ENCODE data around the gene SPATA31D3.
"Not testable (repeated sequence)": the region's sequence is repeated elsewhere in the genome, so short reads cannot be mapped to it uniquely, and the experiment has no call there.

SPATA31D3 gene

GRCh38 chr9:81943393-81943792, at the start of gene SPATA31D3:
Gene SPATA31D3, plus strand, starts transcription at chr9:81943500. Its CDS starts 86 bp downstream, at chr9:81943586.
- DNase-seq, result not testable (repeated sequence)

GRCh38 chr9:81893929-81894328, 49.4 kb upstream of the SPATA31D3 start:
- no peak for DNase-seq

GRCh38 chr9:81894891-81895290, 48.4 kb upstream of the SPATA31D3 start:
- DNase-seq, result no peak

- DNase-seq, result no peak
Measured at GRCh38 chr9:81896070-81896469, 47.2 kb upstream of the SPATA31D3 start.

GRCh38 chr9:81898851-81899250, 44.4 kb upstream of the SPATA31D3 start:
- no peak for DNase-seq

GRCh38 chr9:81902196-81902595, 41.1 kb upstream of the SPATA31D3 start:
- no peak for DNase-seq

- DNase-seq, result no peak
Measured at GRCh38 chr9:81902626-81903025, 40.7 kb upstream of the SPATA31D3 start.

GRCh38 chr9:81906671-81907070, 36.6 kb upstream of the SPATA31D3 start:
- no peak for DNase-seq

- DNase-seq, result no peak
Measured at GRCh38 chr9:81912135-81912534, 31.2 kb upstream of the SPATA31D3 start.

- no peak for DNase-seq
Measured at GRCh38 chr9:81915801-81916505, 27.3 kb upstream of the SPATA31D3 start.

GRCh38 chr9:81918507-81918906, 24.8 kb upstream of the SPATA31D3 start:
- DNase-seq, result not testable (repeated sequence)

- DNase-seq, result not testable (repeated sequence)
Measured at GRCh38 chr9:81928305-81928704, 15.0 kb upstream of the SPATA31D3 start, which contains the start of gene SPATA31D4. Gene SPATA31D4, plus strand, starts transcription at chr9:81928428. Its CDS starts 86 bp downstream, at chr9:81928514.

- not testable (repeated sequence) for DNase-seq
Measured at GRCh38 chr9:81930147-81930546, 13.2 kb upstream of the SPATA31D3 start.

- not testable (repeated sequence) for DNase-seq
Measured at GRCh38 chr9:81933547-81933946, 9.8 kb upstream of the SPATA31D3 start.

GRCh38 chr9:81948650-81949049, 5.3 kb downstream of the SPATA31D3 start:
- not testable (repeated sequence) for DNase-seq

GRCh38 chr9:81953096-81953495, 9.8 kb downstream of the SPATA31D3 start:
- no peak for DNase-seq

GRCh38 chr9:81955625-81956024, 12.3 kb downstream of the SPATA31D3 start:
- no peak for DNase-seq

- no peak for DNase-seq
Measured at GRCh38 chr9:81964218-81965171, 21.2 kb downstream of the SPATA31D3 start.

GRCh38 chr9:81968026-81968425, 24.7 kb downstream of the SPATA31D3 start:
- DNase-seq, result no peak

- no peak for DNase-seq
Measured at GRCh38 chr9:81969971-81970370, 26.7 kb downstream of the SPATA31D3 start.

- no peak for DNase-seq
Measured at GRCh38 chr9:81971727-81972126, 28.4 kb downstream of the SPATA31D3 start.

GRCh38 chr9:81974764-81975163, 31.5 kb downstream of the SPATA31D3 start:
- DNase-seq, result no peak

GRCh38 chr9:81976351-81976750, 33.1 kb downstream of the SPATA31D3 start:
- no peak for DNase-seq

- no peak for DNase-seq
Measured at GRCh38 chr9:81979196-81979595, 35.9 kb downstream of the SPATA31D3 start.
